G401.6 (cell line): ENCODE measurements around the gene PARD6G.
"Not testable (repeated sequence)": the region's sequence is repeated elsewhere in the genome, so short reads cannot be mapped to it uniquely, and the experiment has no call there.

Experiments used
- FAIRE-seq: peaks from 2 replicates; lab custom pipeline; 2012; peaks lifted over from hg19 to GRCh38; lab: Jason Lieb, UNC

Gene PARD6G

GRCh38 chr18:80247393-80247841 is at the start of gene PARD6G:
Gene PARD6G, minus strand, starts transcription at chr18:80247514. Its CDS starts 166 bp downstream, at chr18:80247348.
- FAIRE-seq: no peak

- not testable (repeated sequence) for FAIRE-seq
Measured at GRCh38 chr18:80262241-80263033, 15.1 kb upstream of the PARD6G start.

GRCh38 chr18:80259610-80260009 is 12.3 kb upstream of the PARD6G start:
- FAIRE-seq: no peak

GRCh38 chr18:80258640-80259039 is 11.3 kb upstream of the PARD6G start:
- no peak for FAIRE-seq

- FAIRE-seq: peak; percentile 84
Measured at GRCh38 chr18:80257579-80258543, 10.5 kb upstream of the PARD6G start.

- no peak for FAIRE-seq
Measured at GRCh38 chr18:80254971-80255500, 7.7 kb upstream of the PARD6G start.

- no peak for FAIRE-seq
Measured at GRCh38 chr18:80253871-80254492, 6.7 kb upstream of the PARD6G start.

GRCh38 chr18:80253236-80253635 is 5.9 kb upstream of the PARD6G start:
- FAIRE-seq: no peak

GRCh38 chr18:80252136-80252535 is 4.8 kb upstream of the PARD6G start:
- no peak for FAIRE-seq

GRCh38 chr18:80251700-80252099 is 4.4 kb upstream of the PARD6G start:
- no peak for FAIRE-seq

- FAIRE-seq: no peak
Measured at GRCh38 chr18:80250740-80251364, 3.5 kb upstream of the PARD6G start.

- no peak for FAIRE-seq
Measured at GRCh38 chr18:80249217-80250093, 2.1 kb upstream of the PARD6G start.

- no peak for FAIRE-seq
Measured at GRCh38 chr18:80246445-80247392, 595 bp downstream of the PARD6G start.

- FAIRE-seq: no peak
Measured at GRCh38 chr18:80245781-80246444, 1.4 kb downstream of the PARD6G start.

GRCh38 chr18:80244956-80245730 is 2.2 kb downstream of the PARD6G start:
- no peak for FAIRE-seq

GRCh38 chr18:80244167-80244566 is 3.1 kb downstream of the PARD6G start:
- FAIRE-seq: no peak

GRCh38 chr18:80243204-80243603 is 4.1 kb downstream of the PARD6G start:
- no peak for FAIRE-seq
